Hepatocyte (in vitro differentiated cells): Measurements from ENCODE around the gene ZBTB20.

ENCODE experiments used
- EZH2 ChIP-seq: fragments of 200-600 bp; sonication (generic); IDR thresholded peaks from 2 replicates; pipeline ENCODE4 v1.6.1; 2016; ENCODE audit warnings: antibody characterized with exemption, mild to moderate bottlenecking, borderline replicate concordance
- EZH2phosphoT487 ChIP-seq: fragments of 200-600 bp; sonication (generic); IDR thresholded peaks from one replicate; pipeline ENCODE4 v1.6.1; 2018; ENCODE audit warnings: antibody characterized with exemption, mild to moderate bottlenecking, low read depth, moderate library complexity; ENCODE audit not compliant: unreplicated experiment, severe bottlenecking
- TF ChIP-seq, protein P1 (sequence below): fragments of 200-600 bp; sonication (generic); IDR thresholded peaks from 2 replicates; pipeline ENCODE4 v1.5.1; 2016; ENCODE audit warnings: antibody characterized with exemption, mild to moderate bottlenecking; ENCODE audit not compliant: poor library complexity

DNA sequence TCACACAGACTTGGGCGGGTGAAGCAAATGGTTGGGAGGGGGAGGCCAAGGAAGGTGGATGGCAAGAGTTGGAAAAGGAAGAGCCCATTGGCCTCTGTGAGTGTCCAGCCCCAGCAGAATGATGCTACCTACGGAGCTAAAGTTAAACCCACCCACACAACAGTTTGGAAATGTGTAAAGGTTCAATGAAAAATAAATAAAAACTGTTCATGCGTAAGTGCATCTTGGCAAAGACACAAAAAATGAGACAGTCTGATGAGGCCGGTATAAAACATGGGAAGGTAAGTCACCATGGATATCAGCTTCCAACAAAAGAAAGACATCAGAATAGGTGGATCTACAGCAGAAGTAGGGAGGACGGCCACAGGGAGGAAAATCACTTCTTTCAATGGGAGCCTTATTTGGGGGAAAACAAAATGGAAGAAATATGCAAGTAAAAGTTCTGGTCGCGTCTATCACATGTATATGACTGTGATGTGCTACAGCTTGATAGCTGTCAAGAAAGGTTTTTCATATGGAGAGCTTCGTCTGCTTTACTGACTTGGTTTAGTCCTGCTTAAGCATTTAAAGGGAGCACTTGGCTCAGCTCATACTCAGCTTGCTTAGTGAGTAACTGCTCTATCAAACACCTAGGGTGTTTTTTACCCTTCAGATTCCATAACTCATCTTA is 770.4 kb downstream of the ZBTB20 start:
- TF ChIP-seq, protein P1, sequence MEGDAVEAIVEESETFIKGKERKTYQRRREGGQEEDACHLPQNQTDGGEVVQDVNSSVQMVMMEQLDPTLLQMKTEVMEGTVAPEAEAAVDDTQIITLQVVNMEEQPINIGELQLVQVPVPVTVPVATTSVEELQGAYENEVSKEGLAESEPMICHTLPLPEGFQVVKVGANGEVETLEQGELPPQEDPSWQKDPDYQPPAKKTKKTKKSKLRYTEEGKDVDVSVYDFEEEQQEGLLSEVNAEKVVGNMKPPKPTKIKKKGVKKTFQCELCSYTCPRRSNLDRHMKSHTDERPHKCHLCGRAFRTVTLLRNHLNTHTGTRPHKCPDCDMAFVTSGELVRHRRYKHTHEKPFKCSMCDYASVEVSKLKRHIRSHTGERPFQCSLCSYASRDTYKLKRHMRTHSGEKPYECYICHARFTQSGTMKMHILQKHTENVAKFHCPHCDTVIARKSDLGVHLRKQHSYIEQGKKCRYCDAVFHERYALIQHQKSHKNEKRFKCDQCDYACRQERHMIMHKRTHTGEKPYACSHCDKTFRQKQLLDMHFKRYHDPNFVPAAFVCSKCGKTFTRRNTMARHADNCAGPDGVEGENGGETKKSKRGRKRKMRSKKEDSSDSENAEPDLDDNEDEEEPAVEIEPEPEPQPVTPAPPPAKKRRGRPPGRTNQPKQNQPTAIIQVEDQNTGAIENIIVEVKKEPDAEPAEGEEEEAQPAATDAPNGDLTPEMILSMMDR, result no peak
- TF ChIP-seq EZH2, result no peak
- TF ChIP-seq EZH2phosphoT487, result no peak
